A673 (cell line): ENCODE measurements around the gene PARD6A.

Source experiments
- CTCF ChIP-seq: fragments of 300-800, 200-600 bp; sonication (generic); conservative IDR thresholded peaks from 2 replicates; pipeline ENCODE4 v1.5.1; 2017; ENCODE audit warnings: low read depth, mild to moderate bottlenecking, antibody characterized with exemption, low read length, moderate library complexity, mixed read lengths
- EZH2 ChIP-seq: fragments of 200-600 bp; sonication (generic); IDR thresholded peaks from 2 replicates; pipeline ENCODE4 v1.6.1; 2017; ENCODE audit warnings: borderline replicate concordance, low read depth, mild to moderate bottlenecking, mixed read lengths, antibody characterized with exemption, low read length; ENCODE audit not compliant: poor library complexity, severe bottlenecking

GRCh38 chr16:67663151-67663876 lies 2.6 kb downstream of the PARD6A start:
- peak; percentile 58 for TF ChIP-seq CTCF
- no peak for TF ChIP-seq EZH2
